Endothelial cell of umbilical vein (primary cell): ENCODE results near the gene CRYBB2. TPM values are rescaled to one million over a fixed set of nuclear protein-coding genes. Genes with fewer than 3 reads are reported as not detected.

ENCODE experiments used
- BruUV-seq: library from RNA; stranded (reverse); fragments of 400-500 nt; replicated peaks from 2 replicates; lab custom pipeline; 2021; lab: Mats Ljungman, UMichigan
- CTCF ChIA-PET: fragments of 300-600, 350-600 bp; sonication (Branson Sonifier 250); formaldehyde crosslinking; loops from one replicate; lab custom pipeline; 2021; ENCODE audit warnings: antibody characterized with exemption, inconsistent platforms; lab: Charles Lee
- POLR2A ChIA-PET: fragments of 300-600, 350-600 bp; sonication (Branson Sonifier 250); formaldehyde crosslinking; loops from one replicate; lab custom pipeline; 2021; ENCODE audit warnings: antibody characterized with exemption, inconsistent platforms; lab: Charles Lee
- DNase-seq: peaks from one replicate; pipeline ENCODE4 v3.0.0-alpha.2; 2011; ENCODE audit warnings: low read depth, low spot score
- FAIRE-seq: peaks from 2 replicates; lab custom pipeline; 2011; peaks lifted over from hg19 to GRCh38; lab: Jason Lieb, UNC
- H2AFZ ChIP-seq: 2 replicates; pipeline ENCODE4 v1.6.0; 2012; ENCODE audit warnings: low read depth, low read length, control low read depth, inconsistent platforms
- H3K27ac ChIP-seq: 2 replicates; pipeline ENCODE4 v1.5.1; 2011; ENCODE audit warnings: low read depth, mild to moderate bottlenecking, control low read depth, low read length, moderate library complexity; ENCODE audit not compliant: insufficient read depth
- H3K27me3 ChIP-seq, 2 experiments: 2 replicates each; pipeline versions ENCODE4 v1.6.0 to v1.6.1; 2011; ENCODE audit warnings: low read length in 2 of 2, mixed read lengths in 1 of 2; ENCODE audit not compliant: control insufficient read depth in 2 of 2, insufficient read depth in 2 of 2
- H3K36me3 ChIP-seq, 2 experiments: 2 replicates in 1 of 2; 3 replicates in 1 of 2; pipeline ENCODE4 v1.5.1; 2011; ENCODE audit warnings: low read length in 2 of 2, mild to moderate bottlenecking in 1 of 2, moderate library complexity in 1 of 2; ENCODE audit not compliant: control insufficient read depth in 2 of 2, insufficient read depth in 2 of 2; ENCODE audit errors: extremely low read depth in 1 of 2
- H3K4me1 ChIP-seq: 3 replicates; pipeline ENCODE4 v1.5.1; 2011; ENCODE audit warnings: mild to moderate bottlenecking, low read length; ENCODE audit not compliant: control insufficient read depth, insufficient read depth; ENCODE audit errors: extremely low read depth
- H3K4me2 ChIP-seq: 2 replicates; pipeline ENCODE4 v1.6.1; 2011; ENCODE audit warnings: low read length, control low read depth, mixed read lengths; ENCODE audit not compliant: insufficient read depth
- H3K4me3 ChIP-seq, 3 experiments: fragments of 200-600 bp in 1 of 3; sonication (generic), shearing (Covaris generic) in 1 of 3; replicated peaks in 1 of 3; 2 replicates each; pipeline ENCODE4 v1.5.1; 2011 to 2016; ENCODE audit warnings: control low read depth in 3 of 3, low read length in 3 of 3, mild to moderate bottlenecking in 2 of 3, inconsistent platforms in 1 of 3, low read depth in 1 of 3, moderate library complexity in 1 of 3; ENCODE audit not compliant: insufficient read depth in 1 of 3
- H3K79me2 ChIP-seq: 2 replicates; pipeline ENCODE4 v1.6.0; 2012; ENCODE audit warnings: low read length, inconsistent platforms; ENCODE audit not compliant: control insufficient read depth, insufficient read depth
- H3K9ac ChIP-seq: replicated peaks from 2 replicates; pipeline ENCODE3; 2011; ENCODE audit warnings: low read length, control low read depth; ENCODE audit not compliant: insufficient read depth; ENCODE audit errors: extremely low read depth
- H3K9me1 ChIP-seq: replicated peaks from 3 replicates; pipeline ENCODE4 v1.6.0; 2011; ENCODE audit warnings: mild to moderate bottlenecking, low read length; ENCODE audit not compliant: control insufficient read depth, insufficient read depth; ENCODE audit errors: extremely low read depth
- H3K9me3 ChIP-seq: replicated peaks from 2 replicates; pipeline ENCODE4 v1.5.1; 2012; ENCODE audit warnings: low read length, inconsistent platforms; ENCODE audit not compliant: control insufficient read depth, insufficient read depth
- H4K20me1 ChIP-seq: replicated peaks from 2 replicates; pipeline ENCODE3; 2011; ENCODE audit warnings: mild to moderate bottlenecking, low read length; ENCODE audit not compliant: control insufficient read depth, insufficient read depth; ENCODE audit errors: extremely low read depth
- EZH2 ChIP-seq: IDR thresholded peaks from 2 replicates; pipeline ENCODE4 v1.6.1; 2012; ENCODE audit warnings: borderline replicate concordance, low read depth, mild to moderate bottlenecking, moderate library complexity, low read length, inconsistent platforms; ENCODE audit not compliant: severe bottlenecking
- FOS ChIP-seq: IDR thresholded peaks from 2 replicates; pipeline ENCODE4 v1.6.1; 2011; ENCODE audit warnings: mild to moderate bottlenecking, low read length, moderate library complexity, borderline replicate concordance; ENCODE audit not compliant: insufficient read depth
- GATA2 ChIP-seq: IDR thresholded peaks from 2 replicates; pipeline ENCODE4 v1.7.0; 2011; ENCODE audit warnings: low read depth, mild to moderate bottlenecking, moderate library complexity, mixed read lengths, low read length; ENCODE audit not compliant: insufficient read length, insufficient read depth
- JUN ChIP-seq: IDR thresholded peaks from 2 replicates; pipeline ENCODE4 v1.6.1; 2011; ENCODE audit warnings: borderline replicate concordance, low read depth; ENCODE audit not compliant: insufficient read length, insufficient read depth
- MYC ChIP-seq: IDR thresholded peaks from one replicate; pipeline ENCODE4 v1.6.1; 2011; ENCODE audit warnings: mild to moderate bottlenecking, low read depth, low read length
- POLR2A ChIP-seq: IDR thresholded peaks from 2 replicates; pipeline ENCODE4 v1.6.1; 2012; ENCODE audit warnings: low read depth, mild to moderate bottlenecking, control low read depth, low read length
- POLR2AphosphoS5 ChIP-seq: IDR thresholded peaks from 2 replicates; pipeline ENCODE4 v1.6.1; 2012; ENCODE audit warnings: low read depth, mild to moderate bottlenecking, control low read depth, low read length, moderate library complexity; ENCODE audit not compliant: insufficient read depth
- dilution Hi-C: fragments of 300-500 bp; cut with MboI; formaldehyde crosslinking; loops from one replicate; pipeline ENCODE4 v1.15.0; 2019; ENCODE audit warnings: low sequenced_read_pairs; ENCODE audit not compliant: extremely low pct_ligation_motif_present
- intact Hi-C: fragments of 100-400 bp; cut with micrococcal nuclease; formaldehyde crosslinking; loops from one replicate; pipeline ENCODE4 v1.10.0; 2022
- polyA plus RNA-seq, 4 experiments: library from polyadenylated mRNA; depleted of rRNA in 3 of 4; stranded (reverse) in 3 of 4; unstranded in 1 of 4; fragments of >200 nt; gene quantifications; 2 replicates each; pipeline versions ENCODE4 v1.2.1 to v1.2.3, GENCODE V29; 2011 to 2012; ENCODE audit warnings: missing spikeins in 1 of 4
- total RNA-seq: library from RNA; stranded (reverse); gene quantifications from 2 replicates; pipeline ENCODE4 v1.2.3, GENCODE V29; 2021
- TF ChIP-seq, protein P1 (sequence below): IDR thresholded peaks from 2 replicates; pipeline ENCODE4 v1.6.1; 2011; ENCODE audit not compliant: insufficient read depth, insufficient read length
- TF ChIP-seq, protein P2 (sequence below), 2 donors: IDR thresholded peaks; 1 replicate in 1 of 2; 2 replicates in 1 of 2; pipeline ENCODE4 v1.5.1; 2011; ENCODE audit warnings: low read length in 2 of 2, mild to moderate bottlenecking in 2 of 2, moderate library complexity in 2 of 2, control low read depth in 1 of 2, inconsistent platforms in 1 of 2, low read depth in 1 of 2; ENCODE audit not compliant: insufficient read depth in 1 of 2; ENCODE audit errors: extremely low read depth in 1 of 2

CRYBB2 gene
- total and polyA plus RNA-seq, 2 donors (not counting 3 experiments of a cell fraction or from before 2014, with no cell fraction given) = 0.36 to 1.4 TPM

DNA sequence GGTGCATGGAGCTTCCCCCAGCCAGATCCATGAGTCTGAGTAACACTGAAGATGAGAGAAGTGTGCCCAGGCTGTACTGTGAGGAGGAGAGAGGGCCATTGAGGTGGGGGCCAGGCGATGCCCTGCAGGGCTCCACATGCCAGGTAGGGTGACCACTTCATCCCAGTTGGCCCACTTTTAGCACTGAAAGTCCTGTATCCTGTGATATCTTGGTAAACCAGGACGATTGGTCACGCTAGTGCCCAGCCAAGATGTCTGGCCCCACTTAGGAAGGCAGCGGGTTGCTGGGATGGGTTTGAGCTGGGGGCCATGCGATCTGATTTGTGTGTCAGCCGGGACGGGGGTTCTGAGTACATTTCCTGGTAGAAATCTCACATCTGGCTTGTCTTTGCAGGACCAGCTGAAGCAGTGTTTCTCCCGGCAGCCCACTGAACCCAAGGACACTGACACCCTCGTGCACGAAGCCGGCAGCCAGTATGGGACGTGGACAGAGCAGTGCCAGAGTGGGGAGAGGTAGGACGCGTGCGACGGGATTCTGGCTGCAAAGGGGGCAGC is 48.9 kb upstream of the CRYBB2 start:
- DNase-seq (no peak), FAIRE-seq (no peak)
- no peak overlapping the region for H2AFZ ChIP-seq
- no peaks in the 10 kb centered on the region for H4K20me1 ChIP-seq
- no peaks in the 10 kb centered on the region for H3K79me2 ChIP-seq
- TF ChIP-seq EZH2 (no peak), JUN (no peak), MYC (no peak), FOS (no peak), GATA2 (no peak), POLR2A (no peak), POLR2AphosphoS5 (no peak)
- TF ChIP-seq, protein P1, sequence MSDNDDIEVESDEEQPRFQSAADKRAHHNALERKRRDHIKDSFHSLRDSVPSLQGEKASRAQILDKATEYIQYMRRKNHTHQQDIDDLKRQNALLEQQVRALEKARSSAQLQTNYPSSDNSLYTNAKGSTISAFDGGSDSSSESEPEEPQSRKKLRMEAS = no peak
- TF ChIP-seq, protein P2, sequence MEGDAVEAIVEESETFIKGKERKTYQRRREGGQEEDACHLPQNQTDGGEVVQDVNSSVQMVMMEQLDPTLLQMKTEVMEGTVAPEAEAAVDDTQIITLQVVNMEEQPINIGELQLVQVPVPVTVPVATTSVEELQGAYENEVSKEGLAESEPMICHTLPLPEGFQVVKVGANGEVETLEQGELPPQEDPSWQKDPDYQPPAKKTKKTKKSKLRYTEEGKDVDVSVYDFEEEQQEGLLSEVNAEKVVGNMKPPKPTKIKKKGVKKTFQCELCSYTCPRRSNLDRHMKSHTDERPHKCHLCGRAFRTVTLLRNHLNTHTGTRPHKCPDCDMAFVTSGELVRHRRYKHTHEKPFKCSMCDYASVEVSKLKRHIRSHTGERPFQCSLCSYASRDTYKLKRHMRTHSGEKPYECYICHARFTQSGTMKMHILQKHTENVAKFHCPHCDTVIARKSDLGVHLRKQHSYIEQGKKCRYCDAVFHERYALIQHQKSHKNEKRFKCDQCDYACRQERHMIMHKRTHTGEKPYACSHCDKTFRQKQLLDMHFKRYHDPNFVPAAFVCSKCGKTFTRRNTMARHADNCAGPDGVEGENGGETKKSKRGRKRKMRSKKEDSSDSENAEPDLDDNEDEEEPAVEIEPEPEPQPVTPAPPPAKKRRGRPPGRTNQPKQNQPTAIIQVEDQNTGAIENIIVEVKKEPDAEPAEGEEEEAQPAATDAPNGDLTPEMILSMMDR (IDR thresholded peaks at IDR 0.05; ENCODE audit: extremely low read depth in 1 of 2, insufficient read depth in 1 of 2, low read depth in 1 of 2, low read length in 2 of 2) = no peak
- dilution Hi-C loops (no loop called here), intact Hi-C loops (no loop called here)
- H3K27ac ChIP-seq = no peak overlapping the region
- no peaks in the 10 kb centered on the region for H3K9me1 ChIP-seq
- no TSS peak for BruUV-seq
- no peaks in the 10 kb centered on the region for H3K27me3 ChIP-seq
- H3K4me2 ChIP-seq = no peak overlapping the region
- H3K9me3 ChIP-seq = no peaks in the 10 kb centered on the region
- CTCF ChIA-PET = interaction anchor here (1.1 to 5.3 kb wide), 5 partner anchors 21 to 88 kb away, joined by 3 to 24 read pairs (median 4); no protein-coding TSS in a partner anchor
- H3K9ac ChIP-seq = no peak overlapping the region
- POLR2A ChIA-PET = no interaction called here
- no peak overlapping the region for H3K4me3 ChIP-seq
- H3K4me1 ChIP-seq = no peaks in the 10 kb centered on the region
- H3K36me3 ChIP-seq = peaks cover 6 to 19% of the 10 kb centered on the region in 2 experiments
